Mesendoderm (in vitro differentiated cells): Measurements from ENCODE around the gene TBC1D25. TPM values are rescaled to one million over a fixed set of nuclear protein-coding genes. Genes with fewer than 3 reads are reported as not detected.

Experiments used
- DNase-seq: peaks from one replicate; pipeline ENCODE4 v3.0.0; 2013
- H2AK5ac ChIP-seq: 2 replicates; pipeline ENCODE4 v1.6.1; 2013; ENCODE audit warnings: low read length, inconsistent platforms
- H2BK120ac ChIP-seq: 2 replicates; pipeline ENCODE4 v1.6.1; 2013; ENCODE audit warnings: low read depth, mild to moderate bottlenecking, low read length, moderate library complexity, mixed read lengths
- H2BK15ac ChIP-seq: replicated peaks from 2 replicates; pipeline ENCODE4 v1.6.1; 2013; ENCODE audit warnings: low read depth, mild to moderate bottlenecking, moderate library complexity
- H2BK5ac ChIP-seq: 2 replicates; pipeline ENCODE4 v1.6.1; 2013; ENCODE audit warnings: low read length, inconsistent platforms
- H3K18ac ChIP-seq: 2 replicates; pipeline ENCODE4 v1.6.1; 2013; ENCODE audit warnings: mild to moderate bottlenecking, low read length, mixed read lengths
- H3K23ac ChIP-seq: one replicate; pipeline ENCODE4 v1.6.1; 2013; ENCODE audit warnings: low read length
- H3K27ac ChIP-seq: 2 replicates; pipeline ENCODE4 v1.5.1; 2013; ENCODE audit warnings: low read depth, mild to moderate bottlenecking, inconsistent platforms, low read length, moderate library complexity
- H3K27me3 ChIP-seq: 2 replicates; pipeline ENCODE4 v1.6.1; 2013; ENCODE audit warnings: low read length, control low read depth, mild to moderate bottlenecking, inconsistent platforms; ENCODE audit not compliant: insufficient read depth, poor library complexity
- H3K36me3 ChIP-seq: 2 replicates; pipeline ENCODE4 v1.6.1; 2013; ENCODE audit warnings: low read length, inconsistent platforms; ENCODE audit not compliant: control insufficient read depth, insufficient read depth
- H3K4ac ChIP-seq: one replicate; pipeline ENCODE4 v1.6.1; 2013; ENCODE audit warnings: low read depth, mild to moderate bottlenecking, low read length, moderate library complexity
- H3K4me1 ChIP-seq: 2 replicates; pipeline ENCODE4 v1.6.1; 2013; ENCODE audit warnings: low read depth, low read length, inconsistent platforms; ENCODE audit not compliant: control insufficient read depth
- H3K4me2 ChIP-seq: 2 replicates; pipeline ENCODE4 v1.6.1; 2013; ENCODE audit warnings: low read length
- H3K4me3 ChIP-seq: 2 replicates; pipeline ENCODE4 v1.5.1; 2013; ENCODE audit warnings: mild to moderate bottlenecking, low read length
- H3K56ac ChIP-seq: one replicate; pipeline ENCODE4 v1.6.1; 2013; ENCODE audit warnings: low read length
- H3K79me1 ChIP-seq: 2 replicates; pipeline ENCODE4 v1.6.1; 2013; ENCODE audit warnings: low read length, inconsistent platforms
- H3K79me2 ChIP-seq: 2 replicates; pipeline ENCODE4 v1.6.1; 2013; ENCODE audit warnings: mild to moderate bottlenecking, low read length; ENCODE audit not compliant: control insufficient read depth, insufficient read depth
- H3K9ac ChIP-seq: 2 replicates; pipeline ENCODE4 v1.6.1; 2013; ENCODE audit warnings: low read length, inconsistent platforms
- H4K5ac ChIP-seq: one replicate; pipeline ENCODE4 v1.6.1; 2013; ENCODE audit warnings: low read length
- H4K8ac ChIP-seq: one replicate; pipeline ENCODE4 v1.6.1; 2013; ENCODE audit warnings: low read depth, mild to moderate bottlenecking, control low read depth, low read length, moderate library complexity
- WGBS: extraction: QIAGEN DNeasy Blood & Tissue Kit; methylation state at CpG from one replicate; pipeline ENCODE4 v1.1.7; 2013; ENCODE audit warnings: low lambda C conversion rate, missing lambda C conversion rate; ENCODE audit not compliant: insufficient coverage; ENCODE audit errors: extremely low coverage; 5-methylcytosine and 5-hydroxymethylcytosine counted together
- polyA plus RNA-seq, 2 experiments: library from polyadenylated mRNA; stranded (reverse); fragments of 200-250 nt; gene quantifications; one replicate each; pipeline ENCODE4 v1.2.3, GENCODE V29; 2013

TBC1D25 gene, protein sequence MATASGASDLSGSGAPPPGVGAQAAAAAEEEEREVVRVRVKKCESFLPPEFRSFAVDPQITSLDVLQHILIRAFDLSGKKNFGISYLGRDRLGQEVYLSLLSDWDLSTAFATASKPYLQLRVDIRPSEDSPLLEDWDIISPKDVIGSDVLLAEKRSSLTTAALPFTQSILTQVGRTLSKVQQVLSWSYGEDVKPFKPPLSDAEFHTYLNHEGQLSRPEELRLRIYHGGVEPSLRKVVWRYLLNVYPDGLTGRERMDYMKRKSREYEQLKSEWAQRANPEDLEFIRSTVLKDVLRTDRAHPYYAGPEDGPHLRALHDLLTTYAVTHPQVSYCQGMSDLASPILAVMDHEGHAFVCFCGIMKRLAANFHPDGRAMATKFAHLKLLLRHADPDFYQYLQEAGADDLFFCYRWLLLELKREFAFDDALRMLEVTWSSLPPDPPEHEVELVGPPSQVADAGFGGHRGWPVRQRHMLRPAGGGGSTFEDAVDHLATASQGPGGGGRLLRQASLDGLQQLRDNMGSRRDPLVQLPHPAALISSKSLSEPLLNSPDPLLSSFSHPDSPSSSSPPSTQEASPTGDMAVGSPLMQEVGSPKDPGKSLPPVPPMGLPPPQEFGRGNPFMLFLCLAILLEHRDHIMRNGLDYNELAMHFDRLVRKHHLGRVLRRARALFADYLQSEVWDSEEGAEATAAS
- polyA plus RNA-seq (2013, experiment 1 of 2): 4.4 TPM
- polyA plus RNA-seq (2013, experiment 2 of 2): 4.6 TPM

DNA sequence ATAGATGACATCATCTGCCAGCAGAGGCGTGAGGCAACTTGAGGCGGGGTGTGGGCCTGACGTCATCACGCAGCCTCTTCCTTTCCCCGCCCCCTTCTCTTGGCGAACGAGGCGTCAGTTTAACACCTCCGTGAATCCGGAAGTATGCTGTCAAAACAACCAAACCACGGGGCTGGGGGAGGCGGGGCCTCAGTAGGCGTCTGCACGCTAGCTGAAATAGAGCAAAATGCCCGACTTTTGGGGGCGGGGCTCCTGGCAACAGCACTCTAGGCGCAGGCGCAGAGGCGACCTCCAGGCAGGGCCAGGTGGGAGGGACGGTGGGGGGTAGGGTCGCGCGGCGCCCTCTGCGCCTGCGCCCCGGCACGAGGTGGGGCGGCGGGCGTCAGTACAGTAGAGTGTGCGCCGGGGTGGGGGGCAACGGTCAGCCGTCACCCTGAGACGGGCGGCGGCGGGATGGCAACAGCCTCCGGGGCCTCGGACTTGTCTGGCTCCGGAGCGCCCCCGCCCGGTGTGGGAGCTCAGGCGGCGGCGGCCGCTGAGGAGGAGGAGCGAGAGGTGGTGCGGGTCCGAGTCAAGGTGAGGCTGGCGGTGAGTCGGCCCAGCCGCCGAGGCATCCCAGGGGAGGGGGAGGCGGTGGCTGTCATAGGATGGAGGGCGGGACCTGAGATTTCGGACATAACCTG is at the start of gene TBC1D25:
TBC1D25 (plus strand) TSS at position 370 of the 683 bp plus-strand sequence; CDS start at position 454, 84 bp downstream.
- H3K79me2 ChIP-seq: no peaks in the 10 kb centered on the region
- no peak within 1 kb of the TSS for H3K18ac ChIP-seq
- no peaks in the 10 kb centered on the region for H3K4me1 ChIP-seq
- H3K79me1 ChIP-seq: no peaks in the 10 kb centered on the region
- H3K27ac ChIP-seq: no peak within 1 kb of the TSS
- no peaks in the 10 kb centered on the region for H3K36me3 ChIP-seq
- peak; percentile 99 for DNase-seq
- H3K4me3 ChIP-seq: peak within 1 kb of the TSS; percentile 58
- no peak within 1 kb of the TSS for H3K23ac ChIP-seq
- H4K5ac ChIP-seq: no peak within 1 kb of the TSS
- H2BK5ac ChIP-seq: no peak within 1 kb of the TSS
- no peak within 1 kb of the TSS for H4K8ac ChIP-seq
- H3K4ac ChIP-seq: no peak within 1 kb of the TSS
- no CpG with 5 or more reads among the region's 59 CpGs for WGBS
- H2AK5ac ChIP-seq: no peak within 1 kb of the TSS
- peak within 1 kb of the TSS; percentile 42 for H3K4me2 ChIP-seq
- no peak within 1 kb of the TSS for H2BK15ac ChIP-seq
- no peak within 1 kb of the TSS for H2BK120ac ChIP-seq
- no peaks in the 10 kb centered on the region for H3K27me3 ChIP-seq
- peak within 1 kb of the TSS; percentile 64 for H3K9ac ChIP-seq
- peak within 1 kb of the TSS; percentile 86 for H3K56ac ChIP-seq

DNA sequence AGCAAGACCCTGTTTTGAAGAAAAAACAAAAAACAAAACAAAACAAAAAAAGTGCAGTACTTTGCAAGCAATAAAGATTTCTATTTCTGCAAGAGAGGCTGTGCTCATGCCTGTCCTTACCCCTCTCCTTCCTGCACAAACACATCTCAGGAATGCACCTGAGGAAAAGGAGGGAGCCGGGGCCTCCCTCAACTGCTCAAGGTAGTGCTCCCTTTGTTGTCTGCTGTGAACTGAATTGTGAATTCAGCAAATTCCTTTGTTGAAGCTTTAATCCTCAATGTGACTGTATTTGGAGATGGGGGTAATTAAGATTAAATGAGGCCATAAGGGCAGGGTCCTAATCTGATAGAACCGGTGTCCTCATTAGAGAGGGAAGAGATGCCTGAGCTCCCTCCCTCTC is 49.6 kb upstream of the TBC1D25 start:
- no peak overlapping the region for H3K27ac ChIP-seq

DNA sequence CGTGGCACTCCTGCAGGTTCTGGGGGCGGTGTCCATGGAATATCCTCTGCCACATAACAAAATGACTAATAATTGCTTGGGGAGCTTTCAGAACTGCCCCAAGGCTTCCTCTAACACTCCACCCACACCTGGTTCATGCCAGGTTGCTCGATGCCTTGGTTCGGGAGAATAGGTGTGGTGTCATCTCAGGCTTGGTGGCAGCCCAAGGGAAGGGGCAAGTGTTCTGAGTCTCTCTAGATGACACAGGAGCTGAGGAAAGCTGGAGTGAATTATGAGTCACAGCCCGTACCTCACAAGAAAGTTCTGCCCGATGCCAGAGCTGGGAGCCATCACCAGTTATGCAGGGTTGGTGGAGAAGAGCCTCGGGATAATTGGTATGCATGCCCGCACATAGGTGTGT is 48.9 kb upstream of the TBC1D25 start:
- no CpG with 5 or more reads among the region's 8 CpGs for WGBS
- Histone ChIP-seq H3K4me2 (no peak overlapping the region), H3K23ac (no peak overlapping the region), H3K4me1 (no peaks in the 10 kb centered on the region), H2BK120ac (no peak overlapping the region), H3K36me3 (no peaks in the 10 kb centered on the region), H4K5ac (no peak overlapping the region), H3K4ac (no peak overlapping the region), H3K79me2 (no peaks in the 10 kb centered on the region), H2AK5ac (no peak overlapping the region), H3K4me3 (no peak overlapping the region), H4K8ac (no peak overlapping the region), H3K79me1 (no peaks in the 10 kb centered on the region), H3K56ac (no peak overlapping the region), H3K9ac (no peak overlapping the region), H3K27ac (no peak overlapping the region), H2BK15ac (no peak overlapping the region), H2BK5ac (no peak overlapping the region), H3K18ac (no peak overlapping the region), H3K27me3 (no peaks in the 10 kb centered on the region)
- no peak for DNase-seq

More for the DNA sequence above, 49.6 kb upstream of the TBC1D25 start:
- Histone ChIP-seq H3K4me2 (no peak overlapping the region), H4K5ac (no peak overlapping the region), H3K36me3 (no peaks in the 10 kb centered on the region), H3K4me3 (no peak overlapping the region), H2BK5ac (no peak overlapping the region), H3K23ac (no peak overlapping the region), H3K79me1 (no peaks in the 10 kb centered on the region), H3K27me3 (no peaks in the 10 kb centered on the region), H3K79me2 (no peaks in the 10 kb centered on the region), H3K4ac (no peak overlapping the region), H2BK15ac (no peak overlapping the region), H4K8ac (no peak overlapping the region), H2BK120ac (no peak overlapping the region), H3K18ac (no peak overlapping the region), H3K9ac (no peak overlapping the region), H3K4me1 (no peaks in the 10 kb centered on the region), H2AK5ac (no peak overlapping the region), H3K56ac (no peak overlapping the region)
- WGBS: no CpG with 5 or more reads among the region's 2 CpGs
- no peak for DNase-seq

DNA sequence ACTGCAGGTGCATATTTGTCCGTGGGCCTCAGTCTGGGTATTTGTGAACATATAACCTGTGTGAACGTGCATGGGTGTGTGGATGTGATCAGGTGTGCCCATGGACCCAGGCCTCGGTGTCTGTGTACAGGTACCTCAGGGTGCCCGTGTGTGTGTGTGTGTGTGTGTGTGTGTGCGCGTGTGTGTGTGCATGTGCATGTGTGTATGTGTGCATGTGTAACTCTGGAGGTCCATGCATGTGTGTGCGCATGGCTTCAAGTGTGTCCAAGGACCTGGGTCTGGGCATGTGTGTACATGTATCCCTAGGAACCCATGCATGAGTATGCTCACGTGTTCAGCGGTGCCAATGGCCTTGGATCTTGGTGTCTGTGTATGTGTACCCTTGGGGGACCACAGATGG is 47.7 kb upstream of the TBC1D25 start:
- no peak overlapping the region for H3K18ac ChIP-seq
- no peak overlapping the region for H2AK5ac ChIP-seq
- no peak overlapping the region for H2BK120ac ChIP-seq
- no peak overlapping the region for H3K27ac ChIP-seq
- no peak overlapping the region for H3K4ac ChIP-seq
- H3K79me2 ChIP-seq: no peaks in the 10 kb centered on the region
- DNase-seq: no peak
- no peak overlapping the region for H3K4me3 ChIP-seq
- H3K9ac ChIP-seq: no peak overlapping the region
- no peak overlapping the region for H3K23ac ChIP-seq
- H3K36me3 ChIP-seq: no peaks in the 10 kb centered on the region
- no peak overlapping the region for H4K5ac ChIP-seq
- H2BK15ac ChIP-seq: no peak overlapping the region
- H4K8ac ChIP-seq: no peak overlapping the region
- H2BK5ac ChIP-seq: no peak overlapping the region
- H3K56ac ChIP-seq: no peak overlapping the region
- H3K27me3 ChIP-seq: no peaks in the 10 kb centered on the region
- H3K4me2 ChIP-seq: no peak overlapping the region
- no peaks in the 10 kb centered on the region for H3K79me1 ChIP-seq
- WGBS: no CpG with 5 or more reads among the region's 9 CpGs
- no peaks in the 10 kb centered on the region for H3K4me1 ChIP-seq

DNA sequence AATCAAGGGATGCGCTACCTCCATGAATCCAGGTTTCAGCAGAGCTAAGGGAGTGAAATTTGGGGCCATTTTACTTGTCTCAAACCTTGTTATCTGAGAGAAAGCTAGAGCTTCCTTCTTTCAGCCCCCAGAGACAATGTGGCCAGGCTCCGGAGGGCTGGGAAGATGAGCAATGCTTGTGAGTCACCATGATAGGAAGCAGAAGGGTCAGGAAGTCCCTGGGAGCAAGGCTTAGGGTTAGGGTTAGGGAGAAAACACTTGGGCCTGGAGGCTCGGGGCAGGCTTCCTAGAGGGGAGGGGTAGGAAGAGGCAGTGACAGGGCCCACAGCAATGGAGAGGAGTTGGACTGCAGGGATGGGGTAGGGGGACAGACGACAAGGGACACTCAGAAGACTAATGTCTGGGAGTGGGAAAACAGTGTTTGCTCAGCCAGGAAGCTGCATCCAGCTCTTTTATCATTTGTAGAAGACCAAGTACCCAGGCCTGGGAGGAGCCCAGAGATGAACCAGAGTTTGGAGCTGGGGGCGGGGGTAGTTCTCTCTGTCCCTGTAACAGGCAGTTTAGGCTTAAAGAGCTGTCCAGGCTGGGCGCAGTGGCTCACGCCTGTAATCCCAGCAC is 47.1 kb upstream of the TBC1D25 start:
- no CpG with 5 or more reads among the region's 7 CpGs for WGBS

More for the DNA sequence above, 47.1 kb upstream of the TBC1D25 start:
- no peak for DNase-seq
- no peak overlapping the region for H2AK5ac ChIP-seq
- no peak overlapping the region for H3K18ac ChIP-seq
- no peak overlapping the region for H3K4me3 ChIP-seq
- no peaks in the 10 kb centered on the region for H3K36me3 ChIP-seq
- H4K5ac ChIP-seq: no peak overlapping the region
- H3K56ac ChIP-seq: no peak overlapping the region
- H2BK15ac ChIP-seq: no peak overlapping the region
- no peaks in the 10 kb centered on the region for H3K27me3 ChIP-seq
- H3K79me1 ChIP-seq: no peaks in the 10 kb centered on the region
- H2BK120ac ChIP-seq: no peak overlapping the region
- no peak overlapping the region for H3K4ac ChIP-seq
- no peak overlapping the region for H3K4me2 ChIP-seq
- H3K4me1 ChIP-seq: no peaks in the 10 kb centered on the region
- no peak overlapping the region for H4K8ac ChIP-seq
- H3K27ac ChIP-seq: no peak overlapping the region
- H3K79me2 ChIP-seq: no peaks in the 10 kb centered on the region
- H3K9ac ChIP-seq: no peak overlapping the region
- H3K23ac ChIP-seq: no peak overlapping the region
- H2BK5ac ChIP-seq: no peak overlapping the region
